IPS-NIHi7 (cell line): ENCODE measurements around the gene CHPF.

ENCODE experiments used
- DNase-seq: peaks from one replicate; pipeline ENCODE4 v3.0.0; 2012; ENCODE audit warnings: mixed read lengths; ENCODE audit errors: extremely low spot score

The CHPF gene, protein sequence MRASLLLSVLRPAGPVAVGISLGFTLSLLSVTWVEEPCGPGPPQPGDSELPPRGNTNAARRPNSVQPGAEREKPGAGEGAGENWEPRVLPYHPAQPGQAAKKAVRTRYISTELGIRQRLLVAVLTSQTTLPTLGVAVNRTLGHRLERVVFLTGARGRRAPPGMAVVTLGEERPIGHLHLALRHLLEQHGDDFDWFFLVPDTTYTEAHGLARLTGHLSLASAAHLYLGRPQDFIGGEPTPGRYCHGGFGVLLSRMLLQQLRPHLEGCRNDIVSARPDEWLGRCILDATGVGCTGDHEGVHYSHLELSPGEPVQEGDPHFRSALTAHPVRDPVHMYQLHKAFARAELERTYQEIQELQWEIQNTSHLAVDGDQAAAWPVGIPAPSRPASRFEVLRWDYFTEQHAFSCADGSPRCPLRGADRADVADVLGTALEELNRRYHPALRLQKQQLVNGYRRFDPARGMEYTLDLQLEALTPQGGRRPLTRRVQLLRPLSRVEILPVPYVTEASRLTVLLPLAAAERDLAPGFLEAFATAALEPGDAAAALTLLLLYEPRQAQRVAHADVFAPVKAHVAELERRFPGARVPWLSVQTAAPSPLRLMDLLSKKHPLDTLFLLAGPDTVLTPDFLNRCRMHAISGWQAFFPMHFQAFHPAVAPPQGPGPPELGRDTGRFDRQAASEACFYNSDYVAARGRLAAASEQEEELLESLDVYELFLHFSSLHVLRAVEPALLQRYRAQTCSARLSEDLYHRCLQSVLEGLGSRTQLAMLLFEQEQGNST

DNA sequence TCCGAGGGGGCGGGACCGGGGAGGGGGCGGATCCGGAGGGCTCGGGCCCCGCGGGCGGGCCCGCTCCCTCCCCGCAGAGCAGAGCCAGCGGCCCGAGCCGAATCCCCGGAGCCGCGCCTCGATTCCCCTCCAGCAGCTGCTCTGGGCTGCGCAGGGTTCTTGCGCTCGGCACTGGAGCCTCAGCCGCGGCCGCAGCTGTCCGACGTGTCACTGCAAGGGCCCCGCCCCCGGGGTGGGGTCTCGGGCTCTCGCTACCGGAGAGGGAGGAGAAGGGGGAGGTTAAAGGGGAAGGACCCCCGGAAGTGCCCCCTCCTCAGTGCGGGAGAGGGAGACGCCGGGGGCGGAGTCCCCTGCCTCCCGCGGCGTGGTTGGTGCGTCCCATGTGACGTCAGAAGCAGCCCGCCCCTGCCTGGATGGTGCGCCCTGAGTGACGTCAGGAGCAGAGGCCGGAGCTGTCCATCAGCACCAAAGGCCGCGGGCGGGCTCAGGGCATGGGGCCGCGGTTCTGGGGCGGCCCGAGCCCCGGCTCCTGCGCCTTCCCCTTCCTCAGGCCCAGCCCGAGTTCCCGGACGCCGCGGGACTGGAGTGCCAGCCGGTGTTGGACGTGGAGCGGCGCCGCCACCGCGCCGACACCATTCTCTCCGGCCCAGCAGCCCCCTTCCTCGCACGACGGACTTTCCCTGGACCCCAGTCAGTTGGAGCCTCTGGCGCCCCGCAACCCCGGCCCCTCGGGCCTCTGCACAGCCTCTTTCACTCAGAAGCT lies at the start of gene CHPF, which contains the start of gene TMEM198:
Gene CHPF, minus strand, starts transcription at position 214 of the 763 bp plus-strand sequence. CDS start 271 bp downstream, outside the sequence.
Gene TMEM198, plus strand, starts transcription at position 433 of the 763 bp plus-strand sequence. CDS start 700 bp downstream, outside the sequence.
- peak; percentile 98 for DNase-seq

GRCh38 chr2:219593154-219593553 lies 49.5 kb upstream of the CHPF start:
- no peak for DNase-seq

GRCh38 chr2:219592736-219593135 lies 49.1 kb upstream of the CHPF start:
- no peak for DNase-seq

DNA sequence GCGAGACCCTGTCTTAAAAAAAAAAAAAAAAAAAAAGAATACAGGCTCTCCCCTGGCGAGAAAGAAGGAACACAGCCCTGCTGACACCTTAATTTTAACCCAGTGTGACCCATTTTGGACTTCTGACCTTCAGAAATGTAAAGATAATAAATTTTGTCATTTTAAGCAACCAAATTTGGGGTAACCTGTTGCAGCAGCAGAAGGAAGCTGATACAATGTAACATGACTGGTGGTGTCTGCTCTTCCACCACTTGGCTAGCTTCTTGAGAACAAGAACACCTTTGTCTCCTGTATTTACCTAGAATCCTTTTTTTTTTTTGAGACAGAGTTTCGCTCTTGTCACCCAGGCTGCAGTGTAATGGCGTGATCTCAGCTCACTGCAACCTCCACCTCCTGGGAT lies 47.5 kb upstream of the CHPF start:
- DNase-seq, result no peak

- no peak for DNase-seq
Measured at GRCh38 chr2:219581346-219581745, 37.7 kb upstream of the CHPF start.

DNA sequence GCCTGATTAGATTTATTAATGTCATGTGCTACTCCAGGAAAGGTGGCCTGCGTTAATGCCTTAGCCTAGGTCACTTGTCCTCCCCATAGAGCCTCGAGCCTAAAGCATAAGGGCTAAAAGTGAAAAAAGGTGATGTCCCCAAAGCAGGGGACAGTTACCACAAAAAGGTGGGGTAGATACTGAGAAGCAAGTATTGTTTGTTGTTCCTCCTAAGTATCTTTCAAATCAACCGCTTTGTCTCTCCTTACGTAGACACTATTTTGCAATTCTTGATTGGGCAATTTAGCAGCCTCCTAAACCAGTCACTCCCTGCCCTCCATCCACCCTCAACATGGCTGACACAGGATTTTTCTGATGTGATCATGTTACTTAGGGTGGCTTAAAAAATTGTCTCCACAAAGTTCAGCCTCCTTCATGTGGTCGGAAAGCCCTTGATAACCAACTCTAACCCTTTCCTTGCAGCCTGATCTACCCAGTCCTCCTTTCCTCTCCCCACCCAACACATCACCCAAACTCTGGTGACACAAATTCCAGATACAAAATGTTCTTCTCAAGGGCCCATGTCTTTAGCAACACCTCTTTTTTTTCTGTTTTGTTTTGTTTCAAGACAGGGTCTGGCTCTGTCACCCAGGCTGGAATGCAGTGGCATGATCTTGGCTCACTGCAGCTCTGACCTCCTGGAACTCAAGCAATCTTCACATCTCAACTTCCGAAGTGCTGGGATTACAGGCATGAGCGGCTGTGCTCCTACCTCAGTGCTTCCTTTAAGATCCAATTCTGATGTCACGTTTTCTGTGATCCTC lies 35.4 kb upstream of the CHPF start:
- no peak for DNase-seq

- DNase-seq, result peak; percentile 63
Measured at GRCh38 chr2:219576505-219577388, 33.1 kb upstream of the CHPF start.

DNA sequence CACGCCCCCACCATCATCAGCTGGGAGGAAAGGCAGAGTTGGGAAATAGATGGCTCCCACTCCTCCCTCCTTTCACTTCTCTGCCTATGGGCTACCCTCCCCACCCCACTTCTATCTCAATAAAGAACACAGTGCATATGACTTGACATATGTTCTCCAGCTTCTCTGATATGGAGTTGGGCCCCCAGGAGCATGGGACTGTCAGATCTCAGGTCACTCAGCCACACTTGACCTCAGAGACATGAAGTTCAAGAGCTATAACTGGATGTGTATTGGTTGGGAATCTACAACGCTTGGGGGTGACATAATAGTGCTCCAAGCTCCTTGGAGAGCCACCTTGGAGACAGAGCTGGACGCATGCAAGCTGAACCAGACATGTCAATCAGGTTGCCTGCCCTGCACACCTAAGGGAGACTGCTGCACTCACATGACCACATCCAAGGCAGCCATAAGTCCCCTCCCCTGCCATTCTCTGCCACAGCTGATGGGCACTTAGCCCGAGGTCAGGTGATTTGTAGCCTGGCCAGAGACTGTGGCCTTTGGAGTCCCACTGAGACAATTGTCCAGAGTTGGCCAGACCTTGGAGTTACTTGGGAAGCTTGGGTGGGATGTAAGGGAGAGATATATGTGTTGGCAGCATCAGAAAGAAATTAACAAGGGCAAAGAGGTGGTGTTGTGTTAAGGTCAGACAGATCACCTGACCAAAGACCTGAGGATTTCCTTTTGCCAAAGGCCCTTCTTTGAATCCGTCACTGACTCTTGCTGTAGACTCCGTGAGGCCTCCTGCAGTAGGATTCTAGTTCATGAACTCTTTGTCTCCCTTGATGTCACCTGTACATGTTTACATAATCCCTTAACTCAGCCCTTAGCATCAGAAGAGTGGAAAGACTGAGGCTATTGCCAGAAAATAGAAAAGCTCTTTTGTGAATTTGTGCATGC lies 32.2 kb upstream of the CHPF start:
- DNase-seq, result no peak

- no peak for DNase-seq
Measured at GRCh38 chr2:219574484-219575311, 31.1 kb upstream of the CHPF start.

DNA sequence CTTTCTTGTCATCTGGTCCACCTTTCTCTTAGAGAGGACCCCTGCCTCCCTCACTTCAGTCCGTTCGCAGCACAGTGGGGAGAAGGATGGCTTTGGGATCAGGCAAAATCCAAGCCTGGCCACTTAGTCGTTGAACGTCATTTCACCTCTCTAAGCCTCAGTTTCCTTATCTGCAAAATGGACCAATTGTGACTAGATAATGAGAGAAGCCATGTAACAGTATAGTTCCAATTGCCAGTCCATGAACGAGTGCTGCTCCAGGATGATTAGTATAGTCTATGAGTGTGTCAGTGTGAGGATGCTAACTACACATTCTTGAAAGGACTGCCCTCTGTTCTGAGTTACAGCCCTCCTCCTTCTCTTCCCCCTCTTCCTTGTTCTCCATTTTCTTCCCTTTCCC lies 29.6 kb upstream of the CHPF start:
- DNase-seq, result no peak

- no peak for DNase-seq
Measured at GRCh38 chr2:219572237-219573001, 28.8 kb upstream of the CHPF start, which contains the start of gene INHA. Gene INHA, plus strand, starts transcription at chr2:219572310. Its CDS starts 65 bp downstream, at chr2:219572375.

DNA sequence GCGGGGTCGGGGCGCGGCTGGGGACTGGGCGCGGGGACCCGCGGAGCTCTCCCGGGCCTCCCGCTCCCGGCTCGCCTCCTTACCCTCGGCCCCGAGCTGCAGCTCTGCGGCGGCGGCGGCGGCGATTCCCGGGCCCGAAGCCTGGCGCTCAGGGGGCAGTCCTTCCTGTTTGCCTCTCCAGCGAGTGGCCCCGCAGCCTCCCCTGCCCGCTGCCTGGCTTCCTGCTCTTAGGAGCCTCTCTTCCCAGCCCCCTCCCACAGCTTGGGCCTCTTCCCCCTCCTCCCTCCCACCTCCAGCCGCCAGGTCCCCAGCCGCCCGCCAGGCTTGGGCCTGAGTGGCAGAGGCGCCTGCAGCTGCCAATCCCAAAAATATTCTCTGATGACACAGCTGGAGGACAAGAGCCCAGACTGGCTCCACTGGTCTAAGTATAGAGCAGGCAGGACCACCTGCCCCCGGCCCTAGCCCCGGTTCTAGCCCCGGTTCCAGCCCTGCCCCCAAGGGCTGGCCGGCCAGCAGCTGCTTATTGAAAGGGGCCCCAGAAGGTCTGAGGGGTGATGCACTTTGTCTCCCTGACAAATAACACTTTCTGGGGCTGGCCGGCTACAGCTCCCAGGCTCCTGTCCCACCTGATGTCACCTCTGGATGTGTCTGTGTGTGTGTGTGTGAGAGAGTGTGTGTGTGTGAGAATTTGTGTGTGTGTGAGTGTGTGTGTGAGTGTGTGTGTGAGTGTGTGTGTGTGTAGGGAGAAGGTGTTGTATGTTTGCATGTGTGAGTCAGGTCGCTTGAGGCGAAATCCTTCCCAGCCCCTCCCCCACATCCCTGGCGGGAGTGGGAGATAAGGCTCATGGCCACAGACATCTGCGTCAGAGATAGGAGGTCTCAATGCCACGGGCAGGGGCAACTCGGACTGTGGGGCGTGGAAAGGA lies 28.0 kb upstream of the CHPF start, which contains the start of gene OBSL1:
Gene OBSL1, minus strand, starts transcription at position 229 of the 926 bp plus-strand sequence. CDS start 307 bp downstream, outside the sequence.
- DNase-seq, result peak; percentile 92

DNA sequence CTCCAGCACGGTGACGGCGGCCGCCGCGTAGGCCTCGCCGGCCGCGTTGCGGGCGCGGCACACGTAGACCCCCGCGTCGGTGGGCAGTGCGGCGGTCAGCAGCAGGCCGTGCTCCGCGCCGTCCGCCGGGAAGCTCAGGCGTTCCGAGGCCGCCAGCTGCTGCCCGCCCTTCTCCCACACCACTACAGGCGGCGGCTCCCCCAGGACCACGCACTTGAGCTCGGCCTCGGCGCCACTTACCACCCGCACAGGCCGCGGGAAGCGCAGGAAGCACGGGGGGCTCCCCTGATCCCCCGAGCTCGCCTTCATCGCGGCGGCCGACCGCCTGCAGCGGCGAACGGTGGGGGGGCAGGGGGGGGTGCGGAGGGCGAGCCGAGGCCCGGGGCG lies 27.3 kb upstream of the CHPF start:
- no peak for DNase-seq

- DNase-seq, result no peak
Measured at GRCh38 chr2:219570194-219570923, 26.8 kb upstream of the CHPF start.

GRCh38 chr2:219569635-219570034 lies 26.0 kb upstream of the CHPF start:
- DNase-seq, result no peak
